K562 (cell line): ENCODE data around the gene LCTL. TPM values are rescaled to one million over a fixed set of nuclear protein-coding genes. Genes with fewer than 3 reads are reported as not detected.

Experiments
- CBFA2T2 ChIP-seq: fragments of 450-650 bp; conservative IDR thresholded peaks from 2 replicates; pipeline ENCODE4 v1.6.1; 2017; ENCODE audit warnings: mild to moderate bottlenecking
- CREBBP ChIP-seq: IDR thresholded peaks from one replicate; pipeline ENCODE4 v1.6.1; 2012; ENCODE audit warnings: low read depth, mild to moderate bottlenecking, control low read depth, inconsistent platforms, low read length
- EGR1 ChIP-seq: fragments of 450-650 bp; conservative IDR thresholded peaks from 2 replicates; pipeline ENCODE4 v1.6.1; 2017; ENCODE audit warnings: mild to moderate bottlenecking
- ETV6 ChIP-seq, 3 experiments: fragments of 150-350 bp in 1 of 3; sonication (generic) in 1 of 3; formaldehyde crosslinking in 1 of 3; IDR thresholded peaks; 2 replicates each; pipeline versions ENCODE4 v1.6.1 to v1.8.0; 2014 to 2022; ENCODE audit warnings: borderline replicate concordance in 2 of 3, low read depth in 2 of 3, antibody characterized with exemption in 1 of 3, low read length in 1 of 3, mild to moderate bottlenecking in 1 of 3, missing genetic modification reagents in 1 of 3
- FUS ChIP-seq: fragments of 200-400 bp; formaldehyde crosslinking; optimal IDR thresholded peaks from 2 replicates; pipeline ENCODE3; 2017; ENCODE audit warnings: low read depth, low read length
- GABPB2 ChIP-seq: fragments of 250-450 bp; sonication (Bioruptor Pico); conservative IDR thresholded peaks from 2 replicates; pipeline ENCODE4 v1.5.1; 2021; ENCODE audit warnings: mild to moderate bottlenecking
- HMG20A ChIP-seq: fragments of 450-650 bp; formaldehyde crosslinking; conservative IDR thresholded peaks from 2 replicates; pipeline ENCODE4 v1.4.0; 2020; ENCODE audit warnings: mild to moderate bottlenecking, mixed read lengths
- MCM3 ChIP-seq: fragments of 450-650 bp; IDR thresholded peaks from 2 replicates; pipeline ENCODE4 v1.6.1; 2016
- NFE2L1 ChIP-seq: fragments of 450-650 bp; IDR thresholded peaks from 2 replicates; pipeline ENCODE4 v1.6.1; 2016; ENCODE audit warnings: missing genetic modification characterization, low read depth, mild to moderate bottlenecking, missing compliant biosample characterization, moderate library complexity, borderline replicate concordance
- PKNOX1 ChIP-seq: fragments of 450-650 bp; IDR thresholded peaks from 2 replicates; pipeline ENCODE4 v1.6.1; 2016
- POLR3A ChIP-seq: IDR thresholded peaks from 2 replicates; pipeline ENCODE4 v1.6.1; 2011; ENCODE audit warnings: borderline replicate concordance, mild to moderate bottlenecking, moderate library complexity; ENCODE audit not compliant: insufficient read length, insufficient read depth; ENCODE audit errors: extremely low read depth
- PRMT5 ChIP-seq: sonication (generic); formaldehyde crosslinking; IDR thresholded peaks from 2 replicates; pipeline ENCODE4 v1.5.0; 2020; ENCODE audit warnings: missing genetic modification reagents
- RERE ChIP-seq: sonication (generic); formaldehyde crosslinking; IDR thresholded peaks from 2 replicates; pipeline ENCODE4 v1.8.0; 2023; ENCODE audit warnings: missing genetic modification reagents, mild to moderate bottlenecking, borderline replicate concordance
- SIN3A ChIP-seq, 2 experiments: fragments of 150-350 bp in 1 of 2; IDR thresholded peaks; 2 replicates each; pipeline ENCODE4 v1.6.1; 2011 to 2016; ENCODE audit warnings: borderline replicate concordance in 2 of 2, low read depth in 2 of 2, low read length in 2 of 2, mild to moderate bottlenecking in 2 of 2, moderate library complexity in 2 of 2; ENCODE audit not compliant: control insufficient read depth in 1 of 2
- SRSF9 ChIP-seq: fragments of 200-400 bp; formaldehyde crosslinking; IDR thresholded peaks from 2 replicates; pipeline ENCODE4 v1.6.1; 2017; ENCODE audit warnings: low read depth, low read length, borderline replicate concordance
- SUPT5H ChIP-seq: fragments of 450-650 bp; IDR thresholded peaks from 2 replicates; pipeline ENCODE4 v1.6.1; 2016
- YY1 ChIP-seq, 3 experiments: IDR thresholded peaks; 2 replicates each; pipeline ENCODE4 v1.6.1; 2011; ENCODE audit warnings: low read length in 2 of 3, mild to moderate bottlenecking in 2 of 3, moderate library complexity in 2 of 3, borderline replicate concordance in 1 of 3, control low read depth in 1 of 3, low read depth in 1 of 3; ENCODE audit not compliant: insufficient read depth in 3 of 3, insufficient replicate concordance in 2 of 3, control insufficient read depth in 1 of 3, insufficient read length in 1 of 3; ENCODE audit errors: extremely low read depth in 1 of 3
- ZSCAN29 ChIP-seq: fragments of 450-650 bp; IDR thresholded peaks from 2 replicates; pipeline ENCODE4 v1.6.1; 2017
- polyA plus RNA-seq, 8 experiments: library from polyadenylated mRNA; depleted of rRNA in 4 of 8; stranded (reverse) in 5 of 8; unstranded in 3 of 8; fragments of >200 nt; fragmentation: Nextera tagmentation in 2 of 8; fragmentation: Illumina TruSeq in 1 of 8; extraction: Ambion mirVana in 2 of 8; extraction: Trizol in 1 of 8; gene quantifications; 2 replicates each; pipeline versions ENCODE4 v1.2.1 to v1.2.3, GENCODE V29; 2011 to 2014; ENCODE audit warnings: inconsistent platforms in 1 of 8, missing spikeins in 1 of 8
- total RNA-seq, 7 experiments: library from RNA; depleted of rRNA in 6 of 7; stranded (reverse); fragments of >200 nt in 6 of 7; fragmentation: Illumina TruSeq in 2 of 7; extraction: Trizol in 2 of 7; gene quantifications; 2 replicates each; pipeline versions ENCODE4 v1.2.1 to v1.2.3, GENCODE V29; 2011 to 2021; ENCODE audit warnings: low replicate concordance in 1 of 7

The LCTL gene
- total and polyA plus RNA-seq, 9 of the 15 experiments (the other 6 are each of a cell fraction or from before 2014, with no cell fraction given): 0.08 to 0.31 (median 0.17) TPM; not detected in 6

- TF ChIP-seq RERE (CRISPR knock-in tag) (no peak), SUPT5H (0 out of 2 replicates have a peak, but pooled peaks have one; percentile 36), CBFA2T2 (no peak), YY1 (IDR thresholded peaks at IDR 0.05; ENCODE audit: borderline replicate concordance in 1 of 3, control insufficient read depth in 1 of 3, extremely low read depth in 1 of 3, insufficient read depth in 3 of 3, insufficient read length in 1 of 3, insufficient replicate concordance in 2 of 3, low read depth in 1 of 3, low read length in 2 of 3) (peak in 1 of 3 experiments; percentile 54), FUS (no peak), ETV6 (IDR thresholded peaks at IDR 0.05; ENCODE audit: borderline replicate concordance in 1 of 2, low read depth in 2 of 2, low read length in 1 of 2) (peak in 1 of 2 experiments; percentile 38; a peak in 1 of 4 replicates), ETV6 (CRISPR knock-in tag; IDR thresholded peaks at IDR 0.05; ENCODE audit: borderline replicate concordance) (no peak), PRMT5 (no peak), POLR3A (no peak), EGR1 (0 out of 2 replicates have a peak, but pooled peaks have one; percentile 11), HMG20A (no peak), SRSF9 (no peak), GABPB2 (CRISPR knock-in tag) (no peak), PKNOX1 (peak; percentile 50), CREBBP (no peak), NFE2L1 (tag) (no peak), ZSCAN29 (no peak), SIN3A (IDR thresholded peaks at IDR 0.05; ENCODE audit: borderline replicate concordance in 2 of 2, control insufficient read depth in 1 of 2, low read depth in 2 of 2, low read length in 2 of 2) (peak in 1 of 2 experiments; percentile 59; a peak in 1 of 4 replicates), MCM3 (no peak)
Measured at GRCh38 chr15:66586155-66586976, 20.6 kb upstream of the LCTL start (continued).
